CD14-positive monocyte (primary cell): ENCODE results near the gene DGCR8. TPM values are rescaled to one million over a fixed set of nuclear protein-coding genes. Genes with fewer than 3 reads are reported as not detected.

Experiments
- DNase-seq, 3 donors: peaks; one replicate each; pipeline ENCODE4 v3.0.0-alpha.2; 2011 to 2022
- H2AFZ ChIP-seq: 2 replicates; pipeline ENCODE4 v1.6.0; 2012; ENCODE audit warnings: mild to moderate bottlenecking, low read depth, low read length, inconsistent platforms; ENCODE audit not compliant: insufficient read depth, poor library complexity, severe bottlenecking
- H3K27ac ChIP-seq, 2 donors: 1 replicate in 1 of 2; 2 replicates in 1 of 2; pipeline ENCODE4 v1.5.1; 2012 to 2013; ENCODE audit warnings: low read length in 2 of 2, control low read depth in 1 of 2, inconsistent platforms in 1 of 2, low read depth in 1 of 2, mild to moderate bottlenecking in 1 of 2
- H3K27me3 ChIP-seq, 2 donors: one replicate each; pipeline versions ENCODE4 v1.6.0 to v1.6.1; 2011 to 2013; ENCODE audit warnings: low read length in 2 of 2; ENCODE audit not compliant: control insufficient read depth in 2 of 2, insufficient read depth in 2 of 2
- H3K36me3 ChIP-seq, 2 donors: replicated peaks in 1 of 2; 1 replicate in 1 of 2; 2 replicates in 1 of 2; pipeline versions ENCODE4 v1.5.1 to v1.6.1; 2012 to 2013; ENCODE audit warnings: low read length in 2 of 2, control low read depth in 1 of 2, inconsistent platforms in 1 of 2, mild to moderate bottlenecking in 1 of 2; ENCODE audit not compliant: insufficient read depth in 2 of 2, control insufficient read depth in 1 of 2
- H3K4me1 ChIP-seq, 2 donors: 1 replicate in 1 of 2; 2 replicates in 1 of 2; pipeline versions ENCODE4 v1.5.1 to v1.6.1; 2012 to 2013; ENCODE audit warnings: low read length in 2 of 2, control low read depth in 1 of 2, inconsistent platforms in 1 of 2, mild to moderate bottlenecking in 1 of 2, moderate library complexity in 1 of 2; ENCODE audit not compliant: insufficient read depth in 2 of 2, control insufficient read depth in 1 of 2
- H3K4me2 ChIP-seq: replicated peaks from 2 replicates; pipeline ENCODE3; 2012; ENCODE audit warnings: low read length, moderate library complexity, mild to moderate bottlenecking; ENCODE audit not compliant: poor library complexity, severe bottlenecking; ENCODE audit errors: extremely low read depth
- H3K4me3 ChIP-seq, 3 experiments: fragments of 200-600 bp in 1 of 3; sonication (generic) in 1 of 3; replicated peaks in 1 of 3; 1 replicate in 2 of 3; 2 replicates in 1 of 3; pipeline ENCODE4 v1.5.1; 2011 to 2013; ENCODE audit warnings: low read length in 3 of 3, mild to moderate bottlenecking in 3 of 3, control low read depth in 2 of 3, low read depth in 2 of 3, inconsistent platforms in 1 of 3, moderate library complexity in 1 of 3
- H3K79me2 ChIP-seq: 2 replicates; pipeline ENCODE4 v1.6.0; 2012; ENCODE audit warnings: mild to moderate bottlenecking, control low read depth, inconsistent platforms, low read length, moderate library complexity; ENCODE audit not compliant: insufficient read depth
- H3K9ac ChIP-seq: 2 replicates; pipeline ENCODE4 v1.6.0; 2017; ENCODE audit warnings: low read length, mild to moderate bottlenecking; ENCODE audit not compliant: insufficient read depth, poor library complexity, severe bottlenecking
- H3K9me3 ChIP-seq, 2 donors: replicated peaks in 1 of 2; 1 replicate in 1 of 2; 2 replicates in 1 of 2; pipeline versions ENCODE4 v1.5.1 to v1.6.1; 2012 to 2013; ENCODE audit warnings: low read length in 2 of 2, control low read depth in 1 of 2; ENCODE audit not compliant: control insufficient read depth in 1 of 2, insufficient read depth in 1 of 2
- H4K20me1 ChIP-seq: 2 replicates; pipeline ENCODE4 v1.6.0; 2012; ENCODE audit warnings: mild to moderate bottlenecking, low read length, control low read depth, moderate library complexity; ENCODE audit not compliant: insufficient read depth
- H3K27ac Mint-ChIP-seq, 7 donors: one replicate each; pipeline ENCODE4 v1.8.0; 2020; ENCODE audit warnings: mild to moderate bottlenecking in 7 of 7, mixed read lengths in 7 of 7, moderate library complexity in 6 of 7, inconsistent platforms in 2 of 7
- H3K27me3 Mint-ChIP-seq, 3 donors: one replicate each; pipeline ENCODE4 v1.8.0; 2021 to 2022; ENCODE audit warnings: low read depth in 3 of 3, mild to moderate bottlenecking in 3 of 3, mixed read lengths in 3 of 3, moderate library complexity in 3 of 3, inconsistent platforms in 1 of 3
- H3K36me3 Mint-ChIP-seq, 2 donors: one replicate each; pipeline ENCODE4 v1.8.0; 2020; ENCODE audit warnings: mixed read lengths in 2 of 2, inconsistent platforms in 1 of 2, mild to moderate bottlenecking in 1 of 2
- H3K4me1 Mint-ChIP-seq: one replicate; pipeline ENCODE4 v1.8.0; 2020; ENCODE audit warnings: mild to moderate bottlenecking, mixed read lengths
- H3K4me3 Mint-ChIP-seq, 2 donors: one replicate each; pipeline ENCODE4 v1.8.0; 2020; ENCODE audit warnings: mild to moderate bottlenecking in 2 of 2, mixed read lengths in 2 of 2, moderate library complexity in 1 of 2
- H3K9me3 Mint-ChIP-seq, 7 donors: one replicate each; pipeline ENCODE4 v1.8.0; 2020 to 2022; ENCODE audit warnings: mixed read lengths in 7 of 7, mild to moderate bottlenecking in 6 of 7, moderate library complexity in 6 of 7, inconsistent platforms in 2 of 7
- WGBS: methylation state at CpG from one replicate; pipeline ENCODE4 v1.1.5; 2013; ENCODE audit warnings: missing lambda C conversion rate; ENCODE audit not compliant: insufficient coverage; 5-methylcytosine and 5-hydroxymethylcytosine counted together
- intact Hi-C, 2 donors: fragments of 100-400 bp; cut with micrococcal nuclease; formaldehyde crosslinking; loops; one replicate each; pipeline versions ENCODE4 v1.15.0 to v1.15.1; 2023
- polyA plus RNA-seq, 3 donors: library from polyadenylated mRNA; depleted of rRNA in 1 of 3; unstranded in 2 of 3; stranded (reverse) in 1 of 3; fragments of 300-500 nt in 2 of 3; fragments of >200 nt in 1 of 3; fragmentation: Illumina TruSeq in 2 of 3; gene quantifications; 1 replicate in 2 of 3; 2 replicates in 1 of 3; pipeline ENCODE4 v1.2.3, GENCODE V29; 2012 to 2021
- TF ChIP-seq, protein P1 (sequence below): fragments of 200-600 bp; IDR thresholded peaks from one replicate; pipeline ENCODE4 v1.8.0; 2022; ENCODE audit warnings: antibody characterized with exemption, mild to moderate bottlenecking

DGCR8 gene
- polyA plus RNA-seq, 3 donors, result 1.2 to 18.7 (median 1.4) TPM

DNA sequence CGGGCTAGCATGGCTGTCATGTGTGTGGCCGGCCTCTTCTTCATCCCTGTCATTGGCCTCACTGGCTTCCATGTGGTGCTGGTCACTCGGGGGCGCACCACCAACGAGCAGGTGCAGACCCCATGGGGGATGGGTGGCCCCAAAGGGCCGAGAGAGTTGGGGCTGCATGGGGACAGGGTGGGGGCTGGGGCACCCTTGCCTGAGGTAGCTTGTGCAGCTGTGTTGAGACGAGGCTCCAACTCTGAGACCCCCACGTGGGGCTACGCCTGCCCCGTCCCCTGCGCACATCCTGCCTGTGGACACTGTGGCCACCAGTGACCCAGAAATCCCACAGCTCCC, 60.0 kb downstream of the DGCR8 start:
- no peaks in the 10 kb centered on the region for H3K9me3 ChIP-seq
- WGBS, result 94% methylated on average over 10 of the region's 11 CpGs
- H3K9me3 Mint-ChIP-seq, result no peaks in the 10 kb centered on the region
- no peak for DNase-seq
- no peak overlapping the region for H3K27ac Mint-ChIP-seq
- no peaks in the 10 kb centered on the region for H3K27me3 ChIP-seq
- no peak overlapping the region for H3K27ac ChIP-seq
- H3K36me3 ChIP-seq, result peaks cover 11 to 18% of the 10 kb centered on the region in 2 donors
- peaks cover 4% of the 10 kb centered on the region for H3K4me1 Mint-ChIP-seq
- H3K4me3 Mint-ChIP-seq, result no peak overlapping the region
- intact Hi-C loops, result no loop called here
- H3K79me2 ChIP-seq, result peaks cover 8% of the 10 kb centered on the region
- H3K4me1 ChIP-seq, result no peaks in the 10 kb centered on the region
- peaks cover 9 to 10% of the 10 kb centered on the region in 2 donors for H3K36me3 Mint-ChIP-seq
- H4K20me1 ChIP-seq, result peaks cover 47% of the 10 kb centered on the region
- TF ChIP-seq, protein P1, sequence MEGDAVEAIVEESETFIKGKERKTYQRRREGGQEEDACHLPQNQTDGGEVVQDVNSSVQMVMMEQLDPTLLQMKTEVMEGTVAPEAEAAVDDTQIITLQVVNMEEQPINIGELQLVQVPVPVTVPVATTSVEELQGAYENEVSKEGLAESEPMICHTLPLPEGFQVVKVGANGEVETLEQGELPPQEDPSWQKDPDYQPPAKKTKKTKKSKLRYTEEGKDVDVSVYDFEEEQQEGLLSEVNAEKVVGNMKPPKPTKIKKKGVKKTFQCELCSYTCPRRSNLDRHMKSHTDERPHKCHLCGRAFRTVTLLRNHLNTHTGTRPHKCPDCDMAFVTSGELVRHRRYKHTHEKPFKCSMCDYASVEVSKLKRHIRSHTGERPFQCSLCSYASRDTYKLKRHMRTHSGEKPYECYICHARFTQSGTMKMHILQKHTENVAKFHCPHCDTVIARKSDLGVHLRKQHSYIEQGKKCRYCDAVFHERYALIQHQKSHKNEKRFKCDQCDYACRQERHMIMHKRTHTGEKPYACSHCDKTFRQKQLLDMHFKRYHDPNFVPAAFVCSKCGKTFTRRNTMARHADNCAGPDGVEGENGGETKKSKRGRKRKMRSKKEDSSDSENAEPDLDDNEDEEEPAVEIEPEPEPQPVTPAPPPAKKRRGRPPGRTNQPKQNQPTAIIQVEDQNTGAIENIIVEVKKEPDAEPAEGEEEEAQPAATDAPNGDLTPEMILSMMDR, result no peak
- no peak overlapping the region for H3K4me3 ChIP-seq
- H3K9ac ChIP-seq, result no peak overlapping the region
- no peak overlapping the region for H2AFZ ChIP-seq
- peaks cover 0 to 2% (median 0%) of the 10 kb centered on the region in 3 donors for H3K27me3 Mint-ChIP-seq
- no peak overlapping the region for H3K4me2 ChIP-seq

DNA sequence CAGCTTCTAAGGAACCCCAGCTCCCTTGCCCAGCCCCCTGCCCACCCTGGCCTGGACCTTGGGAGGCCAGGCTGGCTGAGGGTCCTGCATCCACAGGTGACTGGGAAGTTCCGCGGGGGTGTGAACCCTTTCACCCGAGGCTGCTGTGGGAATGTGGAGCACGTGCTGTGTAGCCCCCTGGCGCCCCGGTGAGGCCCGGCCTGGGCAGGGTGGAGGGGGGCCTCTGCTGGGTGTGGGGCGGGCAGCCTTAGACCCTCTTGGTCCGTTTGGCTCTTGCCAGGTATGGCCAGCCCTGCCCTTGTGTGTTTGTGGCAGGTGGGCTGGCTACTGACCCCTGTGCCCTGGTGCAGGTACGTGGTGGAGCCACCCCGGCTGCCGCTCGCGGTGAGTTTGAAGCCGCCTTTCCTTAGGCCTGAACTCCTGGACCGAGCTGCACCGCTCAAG, 60.5 kb downstream of the DGCR8 start:
- Histone ChIP-seq H3K4me1 (no peaks in the 10 kb centered on the region), H2AFZ (no peak overlapping the region), H3K4me3 (no peak overlapping the region), H3K9me3 (no peaks in the 10 kb centered on the region), H4K20me1 (peaks cover 43% of the 10 kb centered on the region), H3K4me2 (no peak overlapping the region), H3K36me3 (peaks cover 13 to 18% of the 10 kb centered on the region in 2 donors), H3K79me2 (peaks cover 8% of the 10 kb centered on the region), H3K27me3 (no peaks in the 10 kb centered on the region), H3K27ac (no peak overlapping the region), H3K9ac (no peak overlapping the region)
- TF ChIP-seq, protein P1, result no peak
- Mint-ChIP-seq H3K27me3 (peaks cover 0 to 2% (median 0%) of the 10 kb centered on the region in 3 donors), H3K9me3 (no peaks in the 10 kb centered on the region), H3K27ac (no peak overlapping the region), H3K4me1 (peaks cover 4% of the 10 kb centered on the region), H3K4me3 (no peak overlapping the region), H3K36me3 (peaks cover 9 to 12% of the 10 kb centered on the region in 2 donors)
- WGBS, result 95% methylated on average over 17 of the region's 17 CpGs
- DNase-seq, result no peak
- intact Hi-C loops, result no loop called here
